IMR-90 (cell line): Measurements from ENCODE around the gene VPREB3.

Experiments used
- BHLHE40 ChIP-seq: fragments of 150-350 bp; IDR thresholded peaks from 2 replicates; pipeline ENCODE4 v1.6.1; 2016; ENCODE audit warnings: mild to moderate bottlenecking, low read depth, low read length
- CEBPB ChIP-seq: IDR thresholded peaks from 2 replicates; pipeline ENCODE4 v1.6.1; 2012; ENCODE audit warnings: low read depth, low read length, improper control_type of control experiment
- ELK1 ChIP-seq: fragments of 150-350 bp; IDR thresholded peaks from 2 replicates; pipeline ENCODE4 v1.6.1; 2016; ENCODE audit warnings: low read depth, mild to moderate bottlenecking, low read length, moderate library complexity, borderline replicate concordance
- FOS ChIP-seq: fragments of 150-350 bp; IDR thresholded peaks from 2 replicates; pipeline ENCODE4 v1.6.1; 2016; ENCODE audit warnings: low read depth, low read length
- MAFK ChIP-seq: IDR thresholded peaks from 2 replicates; pipeline ENCODE4 v1.6.1; 2012; ENCODE audit warnings: low read depth, low read length, improper control_type of control experiment
- MXI1 ChIP-seq: IDR thresholded peaks from 2 replicates; pipeline ENCODE4 v1.6.1; 2012; ENCODE audit warnings: low read depth, mild to moderate bottlenecking, low read length, moderate library complexity, borderline replicate concordance
- NFE2L2 ChIP-seq: fragments of 150-350 bp; IDR thresholded peaks from 2 replicates; pipeline ENCODE4 v1.6.1; 2016; ENCODE audit warnings: low read depth, mild to moderate bottlenecking, low read length
- POLR2A ChIP-seq: IDR thresholded peaks from 2 replicates; pipeline ENCODE4 v1.6.1; 2012; ENCODE audit warnings: mild to moderate bottlenecking, low read depth, low read length
- RAD21 ChIP-seq: IDR thresholded peaks from 2 replicates; pipeline ENCODE4 v1.6.1; 2012; ENCODE audit warnings: low read length, improper control_type of control experiment
- RCOR1 ChIP-seq: IDR thresholded peaks from 2 replicates; pipeline ENCODE4 v1.6.1; 2012; ENCODE audit warnings: mild to moderate bottlenecking, low read length, improper control_type of control experiment; ENCODE audit not compliant: insufficient replicate concordance
- RFX5 ChIP-seq: IDR thresholded peaks from 2 replicates; pipeline ENCODE4 v1.8.0; 2012; ENCODE audit warnings: low read depth, mild to moderate bottlenecking, low read length, moderate library complexity
- SMC3 ChIP-seq: fragments of 150-350 bp; IDR thresholded peaks from 2 replicates; pipeline ENCODE4 v1.6.1; 2016; ENCODE audit warnings: low read depth, mild to moderate bottlenecking, antibody characterized with exemption, low read length, moderate library complexity
- TF ChIP-seq, protein P1 (sequence below): conservative IDR thresholded peaks from 2 replicates; pipeline ENCODE4 v1.5.1; 2012; ENCODE audit warnings: mild to moderate bottlenecking, low read depth, low read length, improper control_type of control experiment
- TF ChIP-seq, protein P2 (sequence below): fragments of 150-350 bp; IDR thresholded peaks from 2 replicates; pipeline ENCODE4 v1.6.1; 2017; ENCODE audit warnings: mild to moderate bottlenecking, antibody characterized with exemption, low read length, low read depth

DNA sequence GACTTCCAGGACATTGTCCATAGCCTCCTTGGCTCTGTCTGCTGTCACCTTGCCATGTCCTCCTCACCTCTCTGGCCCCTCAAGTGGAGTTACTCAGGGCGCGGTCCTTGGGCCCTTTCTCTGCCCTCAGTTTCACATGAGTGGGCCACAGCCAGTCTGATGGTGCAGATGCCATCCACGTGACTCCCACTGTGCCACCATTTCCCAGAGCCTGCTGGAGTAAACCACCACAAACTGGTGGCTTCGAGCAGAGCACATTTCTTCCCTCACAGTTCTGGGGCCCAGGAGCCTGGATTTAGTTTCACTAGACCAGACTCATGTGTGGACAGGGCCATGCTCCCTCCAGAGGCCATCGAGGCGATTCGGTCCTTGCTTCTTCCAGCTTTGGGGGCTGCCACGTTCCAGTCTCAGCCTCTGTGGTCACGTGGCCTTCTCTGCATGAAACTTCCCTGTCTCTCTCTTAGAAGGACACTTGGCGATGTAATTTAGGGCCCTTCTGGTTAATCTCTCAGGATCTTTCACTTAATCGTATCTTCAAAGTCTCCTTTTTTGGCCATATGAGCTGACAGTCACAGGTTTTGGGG is 47.1 kb upstream of the VPREB3 start:
- TF ChIP-seq, protein P1, sequence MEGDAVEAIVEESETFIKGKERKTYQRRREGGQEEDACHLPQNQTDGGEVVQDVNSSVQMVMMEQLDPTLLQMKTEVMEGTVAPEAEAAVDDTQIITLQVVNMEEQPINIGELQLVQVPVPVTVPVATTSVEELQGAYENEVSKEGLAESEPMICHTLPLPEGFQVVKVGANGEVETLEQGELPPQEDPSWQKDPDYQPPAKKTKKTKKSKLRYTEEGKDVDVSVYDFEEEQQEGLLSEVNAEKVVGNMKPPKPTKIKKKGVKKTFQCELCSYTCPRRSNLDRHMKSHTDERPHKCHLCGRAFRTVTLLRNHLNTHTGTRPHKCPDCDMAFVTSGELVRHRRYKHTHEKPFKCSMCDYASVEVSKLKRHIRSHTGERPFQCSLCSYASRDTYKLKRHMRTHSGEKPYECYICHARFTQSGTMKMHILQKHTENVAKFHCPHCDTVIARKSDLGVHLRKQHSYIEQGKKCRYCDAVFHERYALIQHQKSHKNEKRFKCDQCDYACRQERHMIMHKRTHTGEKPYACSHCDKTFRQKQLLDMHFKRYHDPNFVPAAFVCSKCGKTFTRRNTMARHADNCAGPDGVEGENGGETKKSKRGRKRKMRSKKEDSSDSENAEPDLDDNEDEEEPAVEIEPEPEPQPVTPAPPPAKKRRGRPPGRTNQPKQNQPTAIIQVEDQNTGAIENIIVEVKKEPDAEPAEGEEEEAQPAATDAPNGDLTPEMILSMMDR, result no peak
- TF ChIP-seq MXI1, result no peak
- TF ChIP-seq RCOR1, result no peak
- no peak for TF ChIP-seq MAFK
- TF ChIP-seq POLR2A, result no peak
- no peak for TF ChIP-seq ELK1
- no peak for TF ChIP-seq BHLHE40
- TF ChIP-seq CEBPB, result no peak
- TF ChIP-seq, protein P2, sequence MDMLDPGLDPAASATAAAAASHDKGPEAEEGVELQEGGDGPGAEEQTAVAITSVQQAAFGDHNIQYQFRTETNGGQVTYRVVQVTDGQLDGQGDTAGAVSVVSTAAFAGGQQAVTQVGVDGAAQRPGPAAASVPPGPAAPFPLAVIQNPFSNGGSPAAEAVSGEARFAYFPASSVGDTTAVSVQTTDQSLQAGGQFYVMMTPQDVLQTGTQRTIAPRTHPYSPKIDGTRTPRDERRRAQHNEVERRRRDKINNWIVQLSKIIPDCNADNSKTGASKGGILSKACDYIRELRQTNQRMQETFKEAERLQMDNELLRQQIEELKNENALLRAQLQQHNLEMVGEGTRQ, result no peak
- no peak for TF ChIP-seq SMC3
- no peak for TF ChIP-seq RAD21
- no peak for TF ChIP-seq NFE2L2
- TF ChIP-seq FOS, result no peak
- no peak for TF ChIP-seq RFX5
